Colonic mucosa (tissue), 4 donors: ENCODE data around the gene TELO2. TPM values are rescaled to one million over a fixed set of nuclear protein-coding genes. Genes with fewer than 3 reads are reported as not detected.
A peak's percentile ranks its signal among the peaks of the same experiment; 100 is the strongest.

Source experiments
- DNase-seq: peaks from one replicate; pipeline ENCODE4 v3.0.0-alpha.2; 2020
- H3K27ac ChIP-seq: fragments of 200-600 bp; one replicate; pipeline ENCODE4 v1.8.0; 2021
- H3K27me3 ChIP-seq: fragments of 200-600 bp; one replicate; pipeline ENCODE4 v1.8.0; 2021
- H3K36me3 ChIP-seq: fragments of 200-600 bp; one replicate; pipeline ENCODE4 v1.8.0; 2021
- H3K4me1 ChIP-seq: fragments of 200-600 bp; one replicate; pipeline ENCODE4 v1.8.0; 2021; ENCODE audit warnings: mild to moderate bottlenecking
- H3K4me3 ChIP-seq: fragments of 200-600 bp; one replicate; pipeline ENCODE4 v1.8.0; 2021
- H3K9ac ChIP-seq, 2 donors: one replicate each; pipeline ENCODE4 v1.7.0; 2013; ENCODE audit warnings: control low read depth in 2 of 2, low read depth in 2 of 2, low read length in 2 of 2
- H3K9me3 ChIP-seq: fragments of 200-600 bp; one replicate; pipeline ENCODE4 v1.8.0; 2021
- intact Hi-C: fragments of 100-400 bp; cut with DNase I; formaldehyde crosslinking; loops from one replicate; pipeline ENCODE4 v1.14.1; 2022
- total RNA-seq, 2 donors: library from RNA; stranded (reverse); fragmentation: NEBNext Ultra II Directional in 1 of 2; extraction: Animal tissue kit (Norgen Biotek cat#: 25700) in 1 of 2; gene quantifications; one replicate each; pipeline ENCODE4 v1.2.1, GENCODE V29; 2021
- TF ChIP-seq, protein P1 (sequence below): fragments of 200-600 bp; IDR thresholded peaks from one replicate; pipeline ENCODE4 v1.8.0; 2022; ENCODE audit warnings: antibody characterized with exemption, mild to moderate bottlenecking
- donor health status: healthy.
- donor health status: DM: no; HTN: no; CAD: no.
- donor health status: DM: no; HTN: no; CAD: no.

The TELO2 gene
- total RNA-seq, 2 donors from 2014 or later: 18.4 to 76.0 TPM

DNA sequence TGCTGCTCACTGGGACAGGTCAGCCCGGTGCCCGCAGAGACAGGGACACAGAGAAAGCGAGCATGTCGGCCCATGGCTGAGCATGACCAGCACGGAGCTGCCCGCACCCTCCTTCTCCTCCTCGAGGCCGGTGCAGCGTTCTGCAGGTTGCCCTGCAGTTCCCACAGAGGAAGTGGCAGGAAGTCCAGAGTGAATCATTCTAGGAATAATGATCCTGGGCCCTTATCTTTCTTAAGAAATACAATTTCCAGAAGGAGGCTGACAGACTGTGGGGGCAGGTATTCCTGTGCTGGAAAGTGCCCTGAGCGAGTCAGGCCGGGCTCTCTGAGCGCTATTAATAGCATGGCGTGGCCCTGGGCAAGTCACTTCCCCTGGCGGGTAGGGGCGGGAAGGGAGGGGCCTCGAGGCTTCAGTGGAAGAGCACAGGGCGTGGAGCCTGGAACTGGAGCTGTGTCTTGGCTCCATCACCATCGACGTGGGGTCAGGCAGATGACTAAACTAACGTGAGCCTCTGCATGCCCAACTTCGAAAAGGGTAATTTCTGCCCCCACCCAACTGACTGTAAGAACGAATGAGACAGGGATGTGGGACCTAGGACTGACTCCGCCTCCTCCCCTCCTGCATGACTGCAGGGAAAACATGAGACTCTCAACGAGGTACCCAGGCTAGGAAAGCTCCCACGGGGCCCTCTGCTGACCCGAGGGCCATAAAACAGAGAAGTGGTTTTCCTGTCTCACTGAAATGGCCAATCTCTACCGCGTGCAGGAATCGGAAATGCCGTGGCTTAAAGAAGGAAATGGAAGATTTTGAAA is 50.1 kb downstream of the TELO2 start:
- Histone ChIP-seq H3K9me3 (no peaks in the 10 kb centered on the region), H3K36me3 (no peaks in the 10 kb centered on the region), H3K4me3 (peak overlapping the region; percentile 3), H3K27me3 (no peaks in the 10 kb centered on the region), H3K4me1 (peaks cover 5% of the 10 kb centered on the region), H3K9ac (no peak overlapping the region), H3K27ac (peak overlapping the region; percentile 33)
- intact Hi-C loops: no loop called here
- TF ChIP-seq, protein P1, sequence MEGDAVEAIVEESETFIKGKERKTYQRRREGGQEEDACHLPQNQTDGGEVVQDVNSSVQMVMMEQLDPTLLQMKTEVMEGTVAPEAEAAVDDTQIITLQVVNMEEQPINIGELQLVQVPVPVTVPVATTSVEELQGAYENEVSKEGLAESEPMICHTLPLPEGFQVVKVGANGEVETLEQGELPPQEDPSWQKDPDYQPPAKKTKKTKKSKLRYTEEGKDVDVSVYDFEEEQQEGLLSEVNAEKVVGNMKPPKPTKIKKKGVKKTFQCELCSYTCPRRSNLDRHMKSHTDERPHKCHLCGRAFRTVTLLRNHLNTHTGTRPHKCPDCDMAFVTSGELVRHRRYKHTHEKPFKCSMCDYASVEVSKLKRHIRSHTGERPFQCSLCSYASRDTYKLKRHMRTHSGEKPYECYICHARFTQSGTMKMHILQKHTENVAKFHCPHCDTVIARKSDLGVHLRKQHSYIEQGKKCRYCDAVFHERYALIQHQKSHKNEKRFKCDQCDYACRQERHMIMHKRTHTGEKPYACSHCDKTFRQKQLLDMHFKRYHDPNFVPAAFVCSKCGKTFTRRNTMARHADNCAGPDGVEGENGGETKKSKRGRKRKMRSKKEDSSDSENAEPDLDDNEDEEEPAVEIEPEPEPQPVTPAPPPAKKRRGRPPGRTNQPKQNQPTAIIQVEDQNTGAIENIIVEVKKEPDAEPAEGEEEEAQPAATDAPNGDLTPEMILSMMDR: no peak
- peak; percentile 40 for DNase-seq

DNA sequence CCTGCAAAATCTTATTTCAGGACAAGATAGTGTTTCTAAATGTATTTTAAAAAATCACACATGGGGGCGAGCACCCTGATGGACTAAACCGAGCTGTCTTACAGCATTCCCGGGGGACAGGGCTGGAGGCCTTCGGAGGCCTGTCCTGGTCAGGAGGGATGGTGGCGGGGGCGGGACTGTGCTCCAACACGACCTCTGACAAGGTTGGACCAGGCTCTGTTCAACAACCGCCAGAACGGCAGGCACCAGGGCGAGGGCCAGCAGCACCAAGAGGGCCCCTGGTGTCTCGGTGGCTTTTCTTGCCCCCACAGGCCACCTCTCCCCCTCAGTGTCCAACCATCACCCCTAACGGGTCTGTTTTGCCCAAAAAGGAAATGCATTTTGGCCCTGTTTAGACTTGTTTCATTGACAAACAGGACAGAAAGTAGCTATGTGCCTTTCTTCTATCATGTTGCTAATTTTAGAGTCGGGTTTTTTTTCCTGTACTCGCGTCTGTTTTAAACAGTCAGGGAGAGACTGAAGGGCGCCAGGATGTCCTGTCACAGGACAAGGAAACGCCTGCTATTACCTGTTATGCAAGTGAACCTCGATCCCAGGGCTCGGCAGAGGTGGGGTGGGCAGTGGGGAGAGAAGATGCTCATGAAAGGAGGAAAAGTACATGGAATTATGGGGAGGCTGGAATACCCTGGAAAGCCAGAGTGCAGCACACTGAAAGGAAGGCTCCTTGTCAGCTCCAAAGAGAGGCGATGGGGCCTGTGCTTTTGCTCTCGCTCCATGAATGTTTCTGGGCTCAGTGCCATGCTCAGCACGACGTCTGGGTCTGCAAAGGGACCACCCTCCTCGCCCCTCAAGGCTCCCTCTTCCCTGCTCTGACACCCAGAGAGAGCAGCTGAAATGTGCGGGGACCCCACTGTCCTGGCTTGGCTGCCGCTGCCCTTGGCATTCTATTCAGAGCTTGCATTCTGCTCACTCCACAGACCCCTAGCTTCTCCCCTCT is 52.2 kb downstream of the TELO2 start:
- Histone ChIP-seq H3K27ac (peak overlapping the region; percentile 27), H3K9me3 (no peaks in the 10 kb centered on the region), H3K36me3 (no peaks in the 10 kb centered on the region), H3K9ac (peak overlapping the region; percentile 50 to 51), H3K4me3 (no peak overlapping the region), H3K4me1 (peaks cover 5% of the 10 kb centered on the region), H3K27me3 (no peaks in the 10 kb centered on the region)
- intact Hi-C loops: no loop called here
- TF ChIP-seq, protein P1: no peak
- no peak for DNase-seq

DNA sequence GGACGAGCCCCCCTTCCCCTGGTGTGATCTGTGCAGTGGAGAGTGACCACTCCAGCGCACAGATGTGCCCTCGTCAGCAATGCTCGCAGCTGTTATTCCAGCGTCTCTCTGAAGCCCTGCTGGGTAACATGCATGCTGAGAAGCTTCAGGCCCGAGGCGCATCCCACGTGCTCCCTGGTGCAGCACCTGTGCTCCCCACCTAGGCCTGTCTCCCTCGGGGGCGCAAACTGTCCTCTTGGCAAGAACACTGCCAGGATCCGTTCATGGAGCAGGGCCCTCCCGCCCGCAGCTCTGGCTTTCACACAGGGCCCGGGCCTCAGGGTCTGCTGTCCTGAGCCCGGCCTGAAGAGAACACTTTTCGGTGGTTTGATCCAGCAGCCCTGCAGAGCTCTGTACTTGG is 53.3 kb downstream of the TELO2 start:
- Histone ChIP-seq H3K27ac (no peak overlapping the region), H3K9me3 (no peaks in the 10 kb centered on the region), H3K9ac (peak overlapping the region in 1 of 2 donors; percentile 13), H3K4me3 (no peak overlapping the region), H3K36me3 (no peaks in the 10 kb centered on the region), H3K4me1 (peaks cover 5% of the 10 kb centered on the region), H3K27me3 (no peaks in the 10 kb centered on the region)
- TF ChIP-seq, protein P1: no peak
- no peak for DNase-seq
- intact Hi-C loops: no loop called here

DNA sequence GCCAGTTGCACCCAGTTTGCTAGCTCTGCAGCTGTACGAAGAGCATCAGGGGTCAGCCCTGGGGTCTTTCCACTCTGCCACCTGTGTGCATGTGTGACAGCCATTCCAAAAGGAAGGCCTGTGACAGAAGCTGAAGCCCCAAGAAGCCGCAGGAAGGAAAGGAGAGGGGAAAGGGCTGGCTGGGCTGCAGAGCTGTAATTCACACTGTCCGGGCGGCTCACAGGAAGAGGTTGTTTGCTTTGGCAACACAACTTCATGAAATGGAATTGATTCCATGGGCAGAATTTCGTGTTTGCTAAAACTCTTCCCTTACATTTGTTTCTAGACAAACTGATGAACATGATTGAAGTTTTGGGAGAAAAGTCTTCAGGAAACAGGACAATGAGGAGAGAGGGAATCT is 55.1 kb downstream of the TELO2 start:
- Histone ChIP-seq H3K9me3 (no peaks in the 10 kb centered on the region), H3K27ac (no peak overlapping the region), H3K27me3 (no peaks in the 10 kb centered on the region), H3K9ac (no peak overlapping the region), H3K4me1 (peaks cover 5% of the 10 kb centered on the region), H3K36me3 (no peaks in the 10 kb centered on the region), H3K4me3 (no peak overlapping the region)
- no peak for DNase-seq
- intact Hi-C loops: no loop called here
- TF ChIP-seq, protein P1: no peak

DNA sequence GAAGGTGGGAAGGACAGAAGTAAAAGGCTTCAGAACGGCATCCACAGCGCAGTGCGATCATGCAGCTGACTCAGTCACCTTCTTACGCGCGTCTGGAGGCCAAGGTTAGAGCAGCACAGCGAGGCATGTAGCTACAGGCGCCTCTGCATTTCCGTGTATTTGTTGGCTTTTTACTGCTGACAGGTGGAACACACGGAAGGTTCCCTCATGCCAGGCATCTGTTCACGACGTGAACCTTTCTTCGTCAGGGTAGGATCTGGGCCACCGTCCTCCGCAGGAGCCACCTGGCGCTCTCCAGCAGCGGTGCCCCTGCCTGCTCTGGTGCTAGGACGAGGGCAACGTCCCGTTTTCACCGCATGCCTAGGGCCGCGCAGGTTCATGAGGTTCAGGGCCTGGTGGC is 55.6 kb downstream of the TELO2 start:
- Histone ChIP-seq H3K9me3 (no peaks in the 10 kb centered on the region), H3K4me1 (peaks cover 5% of the 10 kb centered on the region), H3K27me3 (no peaks in the 10 kb centered on the region), H3K4me3 (no peak overlapping the region), H3K36me3 (no peaks in the 10 kb centered on the region), H3K9ac (no peak overlapping the region), H3K27ac (no peak overlapping the region)
- intact Hi-C loops: no loop called here
- no peak for DNase-seq
- TF ChIP-seq, protein P1: no peak
